ENCODE data around the gene TECPR2. TPM values are rescaled to one million over a fixed set of nuclear protein-coding genes. Genes with fewer than 3 reads are reported as not detected.

Gene TECPR2
- total RNA-seq, 1 experiment from 2014 or later = 12.2 TPM

GRCh38 chr14:102491366-102491765, 128.6 kb downstream of the TECPR2 start:
- no peak overlapping the region for H3K4me3 ChIP-seq (replicated peaks in 1 of 2; ENCODE audit: low read depth in 1 of 2, low read length in 2 of 2)
- no peaks in the 10 kb centered on the region for H3K9me2 ChIP-seq (ENCODE audit: insufficient read depth)
- RAD21 ChIA-PET (ENCODE audit: low non-redundant PET in 1 of 2, low total read pairs in 2 of 2, uncharacterized antibody in 2 of 2, unreplicated experiment in 2 of 2) = no interaction called here
- POLR2A ChIA-PET = no interaction called here
- H3K27ac ChIP-seq (ENCODE audit: low read depth, low read length) = no peak overlapping the region
- no peak overlapping the region for H3K9ac ChIP-seq (ENCODE audit: low read length)
- no peaks in the 10 kb centered on the region for H3K79me2 ChIP-seq (ENCODE audit: insufficient read depth, low read length)
- CTCF ChIA-PET = no interaction called here
- H4K20me1 ChIP-seq (ENCODE audit: insufficient read depth) = no peaks in the 10 kb centered on the region
- H3K36me3 ChIP-seq (ENCODE audit: control insufficient read depth in 1 of 2, insufficient read depth in 2 of 2, low read length in 2 of 2) = no peaks in the 10 kb centered on the region
- BruUV-seq (replicated peaks) = no TSS peak
- no peaks in the 10 kb centered on the region for H3K9me3 ChIP-seq (ENCODE audit: control insufficient read depth in 1 of 2, insufficient read depth in 1 of 2, low read depth in 1 of 2, low read length in 2 of 2)
- ATAC-seq = no peak
- H3K4me1 ChIP-seq (ENCODE audit: control insufficient read depth in 1 of 2, insufficient read depth in 2 of 2, low read length in 2 of 2) = peaks cover 0 to 11% of the 10 kb centered on the region in 2 experiments; a peak in 2 of 4 replicates
- intact Hi-C loops (cut with micrococcal nuclease) = no loop called here
- no peak overlapping the region for H2AFZ ChIP-seq (ENCODE audit: low read depth, low read length, poor library complexity, severe bottlenecking)
- no peaks in the 10 kb centered on the region for H3K27me3 ChIP-seq (ENCODE audit: insufficient read depth, low read length)
- TF ChIP-seq JUND (IDR thresholded peaks at IDR 0.05) (no peak), ZBTB33 (IDR thresholded peaks at IDR 0.05; ENCODE audit: extremely low read depth, insufficient replicate concordance, low read length) (no peak), CTCF (IDR thresholded peaks at IDR 0.05 in 2 of 3, conservative IDR thresholded peaks at IDR 0.05 in 1 of 3; ENCODE audit: borderline replicate concordance in 1 of 3, insufficient read depth in 1 of 3, low read depth in 2 of 3, low read length in 2 of 3) (no peak), RAD21 (IDR thresholded peaks at IDR 0.05; ENCODE audit: low read depth) (no peak), POLR2A (IDR thresholded peaks at IDR 0.05; ENCODE audit: borderline replicate concordance, extremely low read depth, insufficient read depth, insufficient read length) (no peak), POLR2AphosphoS5 (IDR thresholded peaks at IDR 0.05; ENCODE audit: low read depth, low read length) (no peak), ATF3 (IDR thresholded peaks at IDR 0.05) (no peak), CBX3 (IDR thresholded peaks at IDR 0.05; ENCODE audit: low read depth) (no peak), TCF7L2 (IDR thresholded peaks at IDR 0.05; ENCODE audit: borderline replicate concordance, extremely low read depth, insufficient read depth, insufficient read length) (no peak), REST (IDR thresholded peaks at IDR 0.05; ENCODE audit: low read depth) (no peak), CEBPB (IDR thresholded peaks at IDR 0.05; ENCODE audit: low read depth) (no peak), SIN3A (IDR thresholded peaks at IDR 0.05; ENCODE audit: low read depth) (no peak), FOSL1 (IDR thresholded peaks at IDR 0.05; ENCODE audit: low read depth) (no peak), SRF (IDR thresholded peaks at IDR 0.05; ENCODE audit: low read depth) (no peak), MAX (IDR thresholded peaks at IDR 0.05) (no peak), ELF1 (IDR thresholded peaks at IDR 0.05; ENCODE audit: borderline replicate concordance, low read depth) (no peak), YY1 (IDR thresholded peaks at IDR 0.05; ENCODE audit: extremely low read depth, insufficient replicate concordance, low read depth, low read length) (no peak), ZFX (IDR thresholded peaks at IDR 0.05) (no peak)
- no peak for DNase-seq (ENCODE audit: low read depth, low spot score)
- no peak overlapping the region for H3K4me2 ChIP-seq (ENCODE audit: low read length)
